Measurements from ENCODE around the gene EHD1.

- TF ChIP-seq CTCF (IDR thresholded peaks at IDR 0.05), result no peak
- no peak for TF ChIP-seq POLR2AphosphoS5 (IDR thresholded peaks at IDR 0.05)
- TF ChIP-seq POLR2A (IDR thresholded peaks at IDR 0.05), result no peak
These were observed 24.7 kb downstream of the EHD1 start for GRCh38 chr11:64853709-64854108.

All from breast epithelium (tissue), 3 donors.